ENCODE measurements around the gene GPC6.

DNA sequence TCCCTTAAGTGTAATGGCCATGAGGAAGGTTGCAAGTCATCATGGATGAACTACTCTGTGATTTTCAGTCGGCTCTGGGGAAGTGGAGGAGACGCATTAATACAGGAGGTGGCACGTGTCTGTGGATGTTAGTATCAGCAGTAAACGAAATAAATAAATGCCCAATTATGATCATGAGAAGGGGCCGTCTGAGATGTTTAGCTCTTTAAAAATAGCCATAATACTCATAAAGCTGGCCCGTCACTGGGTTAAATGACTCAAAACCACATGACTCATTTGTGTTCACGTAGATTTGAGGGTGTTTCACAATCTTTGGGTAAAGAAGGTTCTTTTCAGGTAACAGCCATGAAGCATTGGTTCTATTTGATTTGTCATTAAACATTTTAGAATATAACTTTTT is 620.6 kb downstream of the GPC6 start:
- TF ChIP-seq POLR2A (IDR thresholded peaks at IDR 0.05) = no peak
- TF ChIP-seq, protein P1, sequence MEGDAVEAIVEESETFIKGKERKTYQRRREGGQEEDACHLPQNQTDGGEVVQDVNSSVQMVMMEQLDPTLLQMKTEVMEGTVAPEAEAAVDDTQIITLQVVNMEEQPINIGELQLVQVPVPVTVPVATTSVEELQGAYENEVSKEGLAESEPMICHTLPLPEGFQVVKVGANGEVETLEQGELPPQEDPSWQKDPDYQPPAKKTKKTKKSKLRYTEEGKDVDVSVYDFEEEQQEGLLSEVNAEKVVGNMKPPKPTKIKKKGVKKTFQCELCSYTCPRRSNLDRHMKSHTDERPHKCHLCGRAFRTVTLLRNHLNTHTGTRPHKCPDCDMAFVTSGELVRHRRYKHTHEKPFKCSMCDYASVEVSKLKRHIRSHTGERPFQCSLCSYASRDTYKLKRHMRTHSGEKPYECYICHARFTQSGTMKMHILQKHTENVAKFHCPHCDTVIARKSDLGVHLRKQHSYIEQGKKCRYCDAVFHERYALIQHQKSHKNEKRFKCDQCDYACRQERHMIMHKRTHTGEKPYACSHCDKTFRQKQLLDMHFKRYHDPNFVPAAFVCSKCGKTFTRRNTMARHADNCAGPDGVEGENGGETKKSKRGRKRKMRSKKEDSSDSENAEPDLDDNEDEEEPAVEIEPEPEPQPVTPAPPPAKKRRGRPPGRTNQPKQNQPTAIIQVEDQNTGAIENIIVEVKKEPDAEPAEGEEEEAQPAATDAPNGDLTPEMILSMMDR (IDR thresholded peaks at IDR 0.05) = no peak
- no peak for TF ChIP-seq EP300 (IDR thresholded peaks at IDR 0.05)
- no peak for TF ChIP-seq POLR2AphosphoS5 (IDR thresholded peaks at IDR 0.05)
